ENCODE data around the gene CDKAL1.

DNA sequence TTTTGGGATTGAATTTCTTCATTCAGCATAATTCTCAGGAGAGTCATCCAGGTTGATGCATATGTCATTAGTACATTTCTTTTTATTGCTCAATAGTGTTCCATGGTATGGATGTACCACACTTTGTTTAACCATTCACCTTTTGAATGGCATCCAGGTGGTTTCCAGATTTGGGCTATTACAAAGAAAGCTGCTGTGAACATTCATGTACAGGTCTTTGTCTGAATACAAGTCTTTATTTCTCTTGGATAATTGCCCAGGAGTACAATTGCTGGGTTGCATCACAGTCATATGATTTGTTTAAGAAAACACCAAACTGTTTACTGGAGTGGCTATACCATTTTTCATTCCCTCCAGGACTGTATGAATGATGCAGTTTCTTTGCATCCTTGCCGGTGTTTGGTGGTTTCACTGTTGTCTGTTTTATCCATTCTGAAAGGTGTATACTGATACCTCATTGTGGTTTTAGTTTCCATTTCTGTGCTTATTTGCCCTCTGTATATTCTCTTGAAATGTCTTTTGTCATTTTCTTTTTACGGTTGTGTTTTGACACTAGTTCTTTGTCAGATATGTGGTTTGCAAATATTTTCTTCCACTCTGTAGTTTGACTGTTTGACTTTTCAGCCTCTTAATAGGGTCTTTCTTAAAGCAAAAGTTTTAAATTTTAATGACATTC, 8.8 kb downstream of the CDKAL1 start:
- TF ChIP-seq, protein P1, sequence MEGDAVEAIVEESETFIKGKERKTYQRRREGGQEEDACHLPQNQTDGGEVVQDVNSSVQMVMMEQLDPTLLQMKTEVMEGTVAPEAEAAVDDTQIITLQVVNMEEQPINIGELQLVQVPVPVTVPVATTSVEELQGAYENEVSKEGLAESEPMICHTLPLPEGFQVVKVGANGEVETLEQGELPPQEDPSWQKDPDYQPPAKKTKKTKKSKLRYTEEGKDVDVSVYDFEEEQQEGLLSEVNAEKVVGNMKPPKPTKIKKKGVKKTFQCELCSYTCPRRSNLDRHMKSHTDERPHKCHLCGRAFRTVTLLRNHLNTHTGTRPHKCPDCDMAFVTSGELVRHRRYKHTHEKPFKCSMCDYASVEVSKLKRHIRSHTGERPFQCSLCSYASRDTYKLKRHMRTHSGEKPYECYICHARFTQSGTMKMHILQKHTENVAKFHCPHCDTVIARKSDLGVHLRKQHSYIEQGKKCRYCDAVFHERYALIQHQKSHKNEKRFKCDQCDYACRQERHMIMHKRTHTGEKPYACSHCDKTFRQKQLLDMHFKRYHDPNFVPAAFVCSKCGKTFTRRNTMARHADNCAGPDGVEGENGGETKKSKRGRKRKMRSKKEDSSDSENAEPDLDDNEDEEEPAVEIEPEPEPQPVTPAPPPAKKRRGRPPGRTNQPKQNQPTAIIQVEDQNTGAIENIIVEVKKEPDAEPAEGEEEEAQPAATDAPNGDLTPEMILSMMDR (IDR thresholded peaks at IDR 0.05; ENCODE audit: poor library complexity): no peak
- TF ChIP-seq EZH2 (IDR thresholded peaks at IDR 0.05; ENCODE audit: borderline replicate concordance) (no peak), EZH2phosphoT487 (IDR thresholded peaks at IDR 0.05; ENCODE audit: low read depth, severe bottlenecking, unreplicated experiment) (no peak)

Measured in hepatocyte (in vitro differentiated cells).